NT2/D1 (cell line): ENCODE data around the gene CNNM1.

ENCODE experiments used
- DNase-seq: peaks from one replicate; pipeline ENCODE4 v3.0.0-alpha.2; 2011; ENCODE audit warnings: low read depth, low spot score
- H3K27me3 ChIP-seq: 2 replicates; pipeline ENCODE4 v1.6.0; 2011; ENCODE audit warnings: mild to moderate bottlenecking; ENCODE audit not compliant: insufficient read length, insufficient read depth
- H3K36me3 ChIP-seq: 2 replicates; pipeline ENCODE4 v1.6.1; 2011; ENCODE audit warnings: mild to moderate bottlenecking, low read length, mixed read lengths; ENCODE audit not compliant: insufficient read depth, insufficient read length
- H3K4me1 ChIP-seq: 2 replicates; pipeline ENCODE4 v1.5.1; 2011; ENCODE audit not compliant: insufficient read depth, insufficient read length
- H3K4me3 ChIP-seq: 2 replicates; pipeline ENCODE4 v1.5.1; 2011; ENCODE audit warnings: low read depth; ENCODE audit not compliant: insufficient read length
- H3K9ac ChIP-seq: 2 replicates; pipeline ENCODE4 v1.6.0; 2011; ENCODE audit warnings: low read depth; ENCODE audit not compliant: insufficient read length
- H3K9me3 ChIP-seq: 2 replicates; pipeline ENCODE4 v1.5.1; 2011; ENCODE audit warnings: mild to moderate bottlenecking, low read length; ENCODE audit not compliant: insufficient read depth
- SUZ12 ChIP-seq: IDR thresholded peaks from 2 replicates; pipeline ENCODE4 v1.6.1; 2011; ENCODE audit not compliant: insufficient read length, insufficient read depth; ENCODE audit errors: extremely low read depth
- YY1 ChIP-seq: IDR thresholded peaks from 2 replicates; pipeline ENCODE4 v1.6.1; 2011; ENCODE audit not compliant: insufficient read length, insufficient read depth
- ZNF274 ChIP-seq: IDR thresholded peaks from 2 replicates; pipeline ENCODE4 v1.6.1; 2011; ENCODE audit warnings: mild to moderate bottlenecking, low read depth, low read length

The CNNM1 gene

GRCh38 chr10:99337901-99338300 is 8.7 kb downstream of the CNNM1 start:
- H3K27me3 ChIP-seq = no peaks in the 10 kb centered on the region
- H3K4me1 ChIP-seq = no peaks in the 10 kb centered on the region
- no peak for DNase-seq
- no peak overlapping the region for H3K9ac ChIP-seq
- H3K9me3 ChIP-seq = no peaks in the 10 kb centered on the region
- no peak overlapping the region for H3K4me3 ChIP-seq
- TF ChIP-seq ZNF274 = no peak
- no peak for TF ChIP-seq SUZ12
- H3K36me3 ChIP-seq = no peaks in the 10 kb centered on the region

GRCh38 chr10:99339077-99339476 is 9.9 kb downstream of the CNNM1 start:
- Histone ChIP-seq H3K4me1 (no peaks in the 10 kb centered on the region), H3K9me3 (no peaks in the 10 kb centered on the region), H3K36me3 (no peaks in the 10 kb centered on the region), H3K4me3 (no peak overlapping the region), H3K9ac (no peak overlapping the region), H3K27me3 (no peaks in the 10 kb centered on the region)
- DNase-seq = no peak
- TF ChIP-seq ZNF274 (no peak), SUZ12 (no peak), YY1 (no peak)

- H3K4me1 ChIP-seq = no peaks in the 10 kb centered on the region
- H3K4me3 ChIP-seq = no peak overlapping the region
- H3K9me3 ChIP-seq = no peaks in the 10 kb centered on the region
- no peak for TF ChIP-seq YY1
- no peak for TF ChIP-seq SUZ12
- no peak for TF ChIP-seq ZNF274
- no peaks in the 10 kb centered on the region for H3K27me3 ChIP-seq
- no peak overlapping the region for H3K9ac ChIP-seq
- DNase-seq = no peak
- no peaks in the 10 kb centered on the region for H3K36me3 ChIP-seq
Measured at GRCh38 chr10:99339563-99340047, 10.4 kb downstream of the CNNM1 start.

- no peak for DNase-seq
- Histone ChIP-seq H3K9ac (no peak overlapping the region), H3K4me1 (no peaks in the 10 kb centered on the region), H3K36me3 (no peaks in the 10 kb centered on the region), H3K9me3 (no peaks in the 10 kb centered on the region), H3K27me3 (no peaks in the 10 kb centered on the region), H3K4me3 (no peak overlapping the region)
- no peak for TF ChIP-seq SUZ12
- TF ChIP-seq YY1 = no peak
- no peak for TF ChIP-seq ZNF274
Measured at GRCh38 chr10:99340650-99341049, 11.5 kb downstream of the CNNM1 start.

- Histone ChIP-seq H3K4me1 (no peaks in the 10 kb centered on the region), H3K4me3 (no peak overlapping the region), H3K9me3 (no peaks in the 10 kb centered on the region), H3K27me3 (no peaks in the 10 kb centered on the region), H3K36me3 (no peaks in the 10 kb centered on the region), H3K9ac (no peak overlapping the region)
- no peak for DNase-seq
- no peak for TF ChIP-seq YY1
- no peak for TF ChIP-seq ZNF274
- no peak for TF ChIP-seq SUZ12
Measured at GRCh38 chr10:99341248-99341647, 12.1 kb downstream of the CNNM1 start.

- no peak overlapping the region for H3K9ac ChIP-seq
- no peaks in the 10 kb centered on the region for H3K27me3 ChIP-seq
- H3K4me3 ChIP-seq = no peak overlapping the region
- no peaks in the 10 kb centered on the region for H3K4me1 ChIP-seq
- TF ChIP-seq SUZ12 (no peak), ZNF274 (no peak), YY1 (no peak)
- H3K36me3 ChIP-seq = no peaks in the 10 kb centered on the region
- no peak for DNase-seq
- H3K9me3 ChIP-seq = no peaks in the 10 kb centered on the region
Measured at GRCh38 chr10:99341860-99342490, 12.8 kb downstream of the CNNM1 start.

- Histone ChIP-seq H3K27me3 (no peaks in the 10 kb centered on the region), H3K36me3 (no peaks in the 10 kb centered on the region), H3K4me1 (no peaks in the 10 kb centered on the region), H3K9me3 (no peaks in the 10 kb centered on the region), H3K9ac (no peak overlapping the region), H3K4me3 (no peak overlapping the region)
- no peak for DNase-seq
- TF ChIP-seq YY1 (no peak), SUZ12 (no peak), ZNF274 (no peak)
Measured at GRCh38 chr10:99343262-99343661, 14.1 kb downstream of the CNNM1 start.

GRCh38 chr10:99344715-99345114 is 15.6 kb downstream of the CNNM1 start:
- Histone ChIP-seq H3K27me3 (no peaks in the 10 kb centered on the region), H3K4me1 (no peaks in the 10 kb centered on the region), H3K9ac (no peak overlapping the region), H3K4me3 (no peak overlapping the region), H3K36me3 (no peaks in the 10 kb centered on the region), H3K9me3 (no peaks in the 10 kb centered on the region)
- DNase-seq = no peak
- TF ChIP-seq ZNF274 (no peak), SUZ12 (no peak), YY1 (no peak)
